Common myeloid progenitor, CD34-positive (primary cell): ENCODE results near the gene GNAT2.

Experiments used
- CTCF ChIA-PET: fragments of 350-600 bp; sonication (Branson Sonifier 250); formaldehyde crosslinking; loops from one replicate; lab custom pipeline; 2021; ENCODE audit warnings: antibody characterized with exemption; lab: Charles Lee
- POLR2A ChIA-PET: fragments of 350-600 bp; sonication (Branson Sonifier 250); formaldehyde crosslinking; loops from one replicate; lab custom pipeline; 2021; ENCODE audit warnings: antibody characterized with exemption; lab: Charles Lee
- DNase-seq, 3 donors: peaks; one replicate each; pipeline versions ENCODE4 v3.0.0 to v3.0.0-alpha.2; 2013
- H3K27ac ChIP-seq, 2 experiments: 1 replicate in 1 of 2; 2 replicates in 1 of 2; pipeline ENCODE4 v1.7.0; 2013; ENCODE audit warnings: inconsistent platforms in 2 of 2, low read length in 2 of 2, mild to moderate bottlenecking in 2 of 2, low read depth in 1 of 2, moderate library complexity in 1 of 2; ENCODE audit not compliant: severe bottlenecking in 2 of 2, insufficient read depth in 1 of 2, poor library complexity in 1 of 2
- H3K27me3 ChIP-seq, 5 experiments: replicated peaks in 2 of 5; 1 replicate in 3 of 5; 2 replicates in 2 of 5; pipeline versions ENCODE4 v1.6.1 to v1.7.0; 2013; ENCODE audit warnings: low read length in 4 of 5, mild to moderate bottlenecking in 2 of 5, moderate library complexity in 2 of 5, inconsistent platforms in 1 of 5; ENCODE audit not compliant: insufficient read depth in 5 of 5, control insufficient read depth in 4 of 5
- H3K36me3 ChIP-seq, 4 experiments: 1 replicate in 2 of 4; 2 replicates in 2 of 4; pipeline versions ENCODE4 v1.6.1 to v1.7.0; 2013; ENCODE audit warnings: low read length in 3 of 4, control low read depth in 1 of 4, mild to moderate bottlenecking in 1 of 4; ENCODE audit not compliant: control insufficient read depth in 4 of 4, insufficient read depth in 4 of 4
- H3K4me1 ChIP-seq, 4 experiments: 1 replicate in 3 of 4; 2 replicates in 1 of 4; pipeline versions ENCODE4 v1.6.1 to v1.7.1; 2013; ENCODE audit warnings: low read length in 3 of 4, mild to moderate bottlenecking in 3 of 4, control low read depth in 1 of 4, inconsistent platforms in 1 of 4, moderate library complexity in 1 of 4; ENCODE audit not compliant: control insufficient read depth in 4 of 4, insufficient read depth in 4 of 4; ENCODE audit errors: control extremely low read depth in 1 of 4
- H3K4me3 ChIP-seq, 7 experiments: 1 replicate in 4 of 7; 2 replicates in 3 of 7; pipeline versions ENCODE4 v1.5.1 to v1.7.0; 2013; ENCODE audit warnings: mild to moderate bottlenecking in 7 of 7, low read length in 6 of 7, moderate library complexity in 6 of 7, inconsistent platforms in 2 of 7, low read depth in 2 of 7, control low read depth in 1 of 7; ENCODE audit not compliant: insufficient read depth in 4 of 7, control insufficient read depth in 1 of 7; ENCODE audit errors: extremely low read depth in 1 of 7
- H3K9me3 ChIP-seq, 5 experiments: 1 replicate in 4 of 5; 2 replicates in 1 of 5; pipeline versions ENCODE4 v1.6.1 to v1.7.1; 2013; ENCODE audit warnings: low read length in 4 of 5, mild to moderate bottlenecking in 2 of 5, inconsistent platforms in 1 of 5, low read depth in 1 of 5, moderate library complexity in 1 of 5; ENCODE audit not compliant: control insufficient read depth in 4 of 5, insufficient read depth in 2 of 5; ENCODE audit errors: control extremely low read depth in 1 of 5
- WGBS: methylation state at CpG from one replicate; pipeline ENCODE4 v1.1.5; 2013; ENCODE audit not compliant: insufficient coverage; 5-methylcytosine and 5-hydroxymethylcytosine counted together

The GNAT2 gene

DNA sequence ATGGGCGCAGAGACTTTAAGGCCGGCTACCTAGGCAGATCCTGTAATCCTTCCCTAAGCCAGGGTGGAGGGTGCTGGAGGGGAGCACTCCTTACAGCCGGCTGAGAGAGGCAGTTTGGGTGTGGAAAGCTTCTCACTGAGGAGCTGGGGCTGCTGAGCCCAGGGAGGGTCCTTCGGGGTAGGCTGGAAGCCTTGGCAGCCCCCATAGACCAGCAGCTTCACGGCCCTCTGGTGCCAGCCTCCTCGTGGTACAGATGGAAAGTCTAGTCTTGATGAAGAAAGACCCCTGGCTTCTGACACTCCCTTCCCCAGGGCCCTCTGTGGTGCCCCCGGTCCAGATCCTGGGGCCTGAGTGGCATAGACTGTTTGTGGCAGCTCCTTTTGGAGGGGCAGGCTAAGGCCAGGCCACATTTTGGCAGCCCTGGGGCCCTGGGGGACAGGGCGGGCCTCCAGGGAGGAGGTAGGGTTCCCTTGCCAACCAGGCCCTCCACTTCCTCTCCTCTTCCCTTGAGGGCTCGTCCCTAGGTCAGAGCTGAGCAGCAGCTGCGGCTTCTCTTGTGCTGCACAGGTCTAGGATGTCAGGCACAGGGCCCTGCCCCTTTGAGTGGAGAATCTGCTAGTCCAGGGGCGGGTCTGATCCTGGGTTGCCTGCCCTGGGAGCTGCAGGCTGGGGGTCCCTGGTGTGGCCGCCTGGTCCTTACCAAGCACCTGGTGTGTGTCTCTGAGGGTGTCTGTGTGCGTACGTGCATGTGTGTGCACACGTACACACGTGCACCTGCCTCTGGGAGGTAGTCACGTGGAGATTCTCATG, 5.0 kb upstream of the GNAT2 start:
- DNase-seq: peak in 2 of 3 donors; percentile 63 to 69
- POLR2A ChIA-PET: interaction anchor here (0.7 to 1.8 kb wide), 2 partner anchors 76 to 506 kb away, joined by 3 to 10 read pairs; partner anchors contain the start of gene GNAI3

DNA sequence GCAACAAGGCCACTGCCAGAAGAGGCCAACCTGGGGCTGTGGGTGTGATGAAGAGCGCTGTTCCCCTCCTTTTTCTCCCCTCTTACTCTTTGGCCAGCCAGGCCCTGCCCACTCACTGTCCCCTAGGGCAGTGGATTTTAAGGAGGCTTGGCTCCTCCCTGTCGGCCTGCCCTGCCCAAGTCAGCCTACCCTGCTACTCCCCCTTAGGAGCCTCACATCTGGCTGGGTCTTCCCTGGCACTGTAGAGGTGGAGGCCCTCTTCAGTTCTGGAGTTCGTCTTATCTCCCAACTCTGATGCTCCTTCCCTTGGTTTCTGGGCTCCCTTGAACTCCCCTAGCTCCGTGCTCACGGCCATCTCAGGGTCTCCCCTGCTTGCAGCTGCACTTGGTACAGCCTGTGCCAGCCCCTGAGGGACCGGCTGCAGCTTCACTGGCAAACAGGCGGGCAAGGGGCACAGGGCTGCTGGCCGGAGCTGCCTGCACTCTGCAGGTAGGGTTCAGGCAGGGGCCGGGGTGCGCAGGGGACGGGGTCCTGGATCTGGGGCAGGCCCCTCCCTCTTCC, 4.3 kb upstream of the GNAT2 start:
- DNase-seq: peak in 2 of 3 donors; percentile 50 to 64
- Histone ChIP-seq H3K36me3 (peaks cover 16 to 38% (median 29%) of the 10 kb centered on the region in 4 experiments), H3K27ac (peak overlapping the region; percentile 66 to 99), H3K4me3 (peak overlapping the region; percentile 15 to 97 (median 63)), H3K27me3 (no peaks in the 10 kb centered on the region), H3K4me1 (peaks cover 22 to 62% (median 57%) of the 10 kb centered on the region in 4 experiments), H3K9me3 (no peaks in the 10 kb centered on the region)
- 29% methylated on average over 10 of the region's 11 CpGs for WGBS
- ChIA-PET CTCF (interaction anchor here (0.7 to 25.8 kb wide), 13 partner anchors 9 to 133 kb away, joined by 3 to 430 read pairs (median 11); partner anchors contain the start of genes GNAI3 and GPR61), POLR2A (interaction anchor here (0.7 to 1.8 kb wide), 2 partner anchors 75 to 507 kb away, joined by 3 to 10 read pairs; partner anchors contain the start of gene GNAI3)

More for the DNA sequence above, 5.0 kb upstream of the GNAT2 start:
- Histone ChIP-seq H3K4me1 (peaks cover 15 to 54% (median 50%) of the 10 kb centered on the region in 4 experiments), H3K9me3 (no peaks in the 10 kb centered on the region), H3K27ac (peak overlapping the region; percentile 66 to 99), H3K36me3 (peaks cover 19 to 45% (median 36%) of the 10 kb centered on the region in 4 experiments), H3K4me3 (peak overlapping the region; percentile 15 to 97 (median 63)), H3K27me3 (no peaks in the 10 kb centered on the region)
- CTCF ChIA-PET: interaction anchor here (0.7 to 25.8 kb wide), 13 partner anchors 9 to 120 kb away, joined by 3 to 430 read pairs (median 11); partner anchors contain the start of genes GNAI3 and GPR61
- WGBS: 38% methylated on average over 2 of the region's 17 CpGs

DNA sequence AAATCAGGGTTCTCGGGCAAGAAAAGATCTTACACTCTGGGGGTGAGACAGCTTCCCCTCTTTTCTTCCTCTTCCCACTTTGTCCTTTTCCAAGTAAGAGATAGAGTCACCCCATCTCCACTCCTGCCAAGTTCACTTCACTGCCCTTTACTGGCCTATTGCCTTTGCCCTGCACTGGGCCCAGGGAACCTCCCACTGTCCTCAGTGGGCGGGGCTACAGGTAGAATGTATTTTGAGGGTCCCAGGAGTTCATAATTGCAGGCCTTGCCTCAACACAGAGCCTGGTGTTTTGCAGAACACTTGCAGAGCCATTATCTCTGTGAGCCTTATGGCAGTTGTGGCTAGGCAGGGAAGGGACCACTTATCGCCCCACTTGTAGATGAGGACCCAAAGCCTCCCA, 3.5 kb upstream of the GNAT2 start:
- peaks cover 9 to 30% (median 23%) of the 10 kb centered on the region in 4 experiments for H3K36me3 ChIP-seq
- WGBS: 61% methylated on average over 2 of the region's 3 CpGs
- peak overlapping the region in 6 of 7 experiments; percentile 17 to 97 (median 79) for H3K4me3 ChIP-seq
- H3K9me3 ChIP-seq: no peaks in the 10 kb centered on the region
- peak overlapping the region; percentile 66 to 99 for H3K27ac ChIP-seq
- H3K27me3 ChIP-seq: no peaks in the 10 kb centered on the region
- DNase-seq: peak in 1 of 3 donors; percentile 59
- POLR2A ChIA-PET: no interaction called here
- peaks cover 28 to 65% (median 61%) of the 10 kb centered on the region in 4 experiments for H3K4me1 ChIP-seq
- CTCF ChIA-PET: interaction anchor here (0.9 to 25.8 kb wide), 8 partner anchors 10 to 132 kb away, joined by 3 to 430 read pairs (median 22); partner anchors contain the start of genes GNAI3 and GPR61

DNA sequence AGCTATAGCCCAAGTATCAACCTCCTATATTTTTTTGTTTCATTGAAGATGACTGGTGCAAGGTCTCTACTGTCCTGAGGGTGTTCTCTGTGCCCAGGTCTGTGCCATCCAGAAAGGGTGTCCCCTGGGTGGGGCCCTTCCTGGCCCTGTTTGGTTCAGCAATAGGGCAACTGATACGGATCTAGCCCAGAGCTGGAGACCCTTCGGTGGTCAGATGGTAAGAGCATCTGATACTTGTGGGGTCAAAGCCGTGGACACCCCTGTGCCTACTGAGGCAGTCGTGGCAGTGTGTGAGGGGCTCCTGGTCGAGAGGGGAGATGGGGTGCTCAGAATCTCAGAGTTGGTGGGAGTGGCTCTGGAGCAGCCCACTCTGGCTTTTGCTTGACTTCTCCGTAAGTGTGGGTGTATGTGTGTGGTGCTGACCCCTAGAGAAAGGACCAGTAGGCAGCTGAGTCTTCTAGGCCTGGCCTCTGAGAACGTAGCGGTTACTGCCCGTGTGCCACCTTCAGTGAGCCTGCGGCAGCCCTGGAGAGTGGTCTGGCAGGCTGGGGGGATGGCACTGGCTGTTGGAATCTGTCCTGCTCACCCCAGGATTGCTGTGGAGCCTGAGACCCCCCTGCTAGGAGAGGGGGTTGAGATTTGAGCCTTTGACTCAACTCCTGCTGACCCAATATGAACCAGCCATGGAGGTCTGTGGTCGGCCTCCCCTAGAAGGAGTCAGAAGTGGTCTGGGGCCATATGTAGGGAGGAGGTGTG, 2.9 kb upstream of the GNAT2 start:
- H3K27me3 ChIP-seq: no peaks in the 10 kb centered on the region
- H3K4me3 ChIP-seq: peak overlapping the region in 6 of 7 experiments; percentile 74 to 97 (median 90)
- H3K27ac ChIP-seq: peak overlapping the region; percentile 66 to 99
- H3K4me1 ChIP-seq: peaks cover 33 to 70% (median 63%) of the 10 kb centered on the region in 4 experiments
- ChIA-PET POLR2A (no interaction called here), CTCF (interaction anchor here (1.1 to 25.8 kb wide), 8 partner anchors 9 to 83 kb away, joined by 3 to 430 read pairs (median 22); partner anchors contain the start of genes GNAI3 and GPR61)
- DNase-seq: no peak
- 92% methylated on average over 8 of the region's 11 CpGs for WGBS
- H3K9me3 ChIP-seq: no peaks in the 10 kb centered on the region
- peaks cover 7 to 24% (median 18%) of the 10 kb centered on the region in 4 experiments for H3K36me3 ChIP-seq

DNA sequence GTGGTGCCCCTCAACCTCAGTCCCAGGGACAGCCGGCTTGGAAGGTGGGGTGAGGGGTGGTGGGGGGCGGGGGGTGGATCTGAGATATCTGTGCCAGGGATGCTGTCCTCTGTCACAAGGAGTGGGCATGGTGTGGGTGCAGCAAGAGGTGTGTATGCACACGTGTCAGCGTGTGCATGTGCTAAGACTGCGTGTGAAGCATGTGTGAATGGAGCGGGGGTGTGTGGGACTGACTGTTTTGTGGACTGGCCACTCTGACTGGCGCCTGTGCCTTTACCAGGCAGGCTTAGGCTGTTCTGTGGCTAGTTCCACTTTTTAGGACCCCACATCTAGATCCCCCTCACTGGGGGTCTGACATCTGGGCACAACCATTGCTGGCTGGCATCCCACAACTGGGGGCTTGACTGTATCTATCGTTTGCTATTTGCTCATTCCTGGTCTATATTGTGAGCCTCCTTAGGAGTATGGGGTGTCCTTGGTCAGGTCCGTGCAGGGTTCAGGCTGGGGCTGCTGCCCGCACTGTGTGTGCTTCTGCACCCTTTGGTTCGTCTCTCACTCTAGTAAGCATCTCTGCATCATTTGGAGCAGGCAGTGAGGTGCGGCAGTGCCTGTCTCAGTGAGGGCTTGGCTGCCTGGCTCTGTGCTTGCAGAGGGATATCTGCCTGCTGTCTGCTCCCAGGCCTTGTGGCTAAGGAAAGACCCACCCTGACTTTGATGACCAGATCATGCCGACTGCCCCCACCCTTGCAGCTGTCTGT, 2.1 kb upstream of the GNAT2 start:
- Histone ChIP-seq H3K4me3 (peak overlapping the region; percentile 21 to 97 (median 87)), H3K27ac (peak overlapping the region; percentile 66 to 99), H3K4me1 (peaks cover 41 to 78% (median 69%) of the 10 kb centered on the region in 4 experiments), H3K27me3 (no peaks in the 10 kb centered on the region), H3K9me3 (no peaks in the 10 kb centered on the region), H3K36me3 (peaks cover 6 to 16% (median 11%) of the 10 kb centered on the region in 4 experiments)
- 26% methylated on average over 7 of the region's 13 CpGs for WGBS
- no peak for DNase-seq
- ChIA-PET POLR2A (no interaction called here), CTCF (interaction anchor here (1.1 to 25.8 kb wide), 5 partner anchors 9 to 82 kb away, joined by 3 to 430 read pairs (median 19); partner anchors contain the start of genes GNAI3 and GPR61)
